Measurements from ENCODE around the gene MTFR1L. TPM values are rescaled to one million over a fixed set of nuclear protein-coding genes. Genes with fewer than 3 reads are reported as not detected.

Gene MTFR1L
- total and polyA plus RNA-seq, 2 donors from 2014 or later: 66.6 to 108 TPM

GRCh38 chr1:25813071-25813733 lies 6.6 kb upstream of the MTFR1L start:
- Histone ChIP-seq H3K27me3 (ENCODE audit: control insufficient read depth, insufficient read depth, low read length) (no peaks in the 10 kb centered on the region), H3K36me3 (ENCODE audit: control insufficient read depth in 2 of 3, insufficient read depth in 3 of 3, low read length in 3 of 3) (peaks cover 0 to 7% (median 3%) of the 10 kb centered on the region in 3 donors), H3K27ac (ENCODE audit: low read depth in 2 of 2, low read length in 2 of 2) (no peak overlapping the region), H3K9ac (ENCODE audit: low read length in 3 of 3) (no peak overlapping the region), H3K4me3 (ENCODE audit: low read length in 3 of 3) (no peak overlapping the region), H3K9me3 (ENCODE audit: control insufficient read depth in 2 of 3, insufficient read depth in 1 of 3, low read length in 3 of 3) (no peaks in the 10 kb centered on the region), H3K4me1 (ENCODE audit: control insufficient read depth in 2 of 3, insufficient read depth in 2 of 3, low read depth in 1 of 3, low read length in 3 of 3) (peaks cover 0 to 12% (median 5%) of the 10 kb centered on the region in 3 donors)
- TF ChIP-seq, protein P1, sequence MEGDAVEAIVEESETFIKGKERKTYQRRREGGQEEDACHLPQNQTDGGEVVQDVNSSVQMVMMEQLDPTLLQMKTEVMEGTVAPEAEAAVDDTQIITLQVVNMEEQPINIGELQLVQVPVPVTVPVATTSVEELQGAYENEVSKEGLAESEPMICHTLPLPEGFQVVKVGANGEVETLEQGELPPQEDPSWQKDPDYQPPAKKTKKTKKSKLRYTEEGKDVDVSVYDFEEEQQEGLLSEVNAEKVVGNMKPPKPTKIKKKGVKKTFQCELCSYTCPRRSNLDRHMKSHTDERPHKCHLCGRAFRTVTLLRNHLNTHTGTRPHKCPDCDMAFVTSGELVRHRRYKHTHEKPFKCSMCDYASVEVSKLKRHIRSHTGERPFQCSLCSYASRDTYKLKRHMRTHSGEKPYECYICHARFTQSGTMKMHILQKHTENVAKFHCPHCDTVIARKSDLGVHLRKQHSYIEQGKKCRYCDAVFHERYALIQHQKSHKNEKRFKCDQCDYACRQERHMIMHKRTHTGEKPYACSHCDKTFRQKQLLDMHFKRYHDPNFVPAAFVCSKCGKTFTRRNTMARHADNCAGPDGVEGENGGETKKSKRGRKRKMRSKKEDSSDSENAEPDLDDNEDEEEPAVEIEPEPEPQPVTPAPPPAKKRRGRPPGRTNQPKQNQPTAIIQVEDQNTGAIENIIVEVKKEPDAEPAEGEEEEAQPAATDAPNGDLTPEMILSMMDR (IDR thresholded peaks at IDR 0.05; ENCODE audit: borderline replicate concordance, extremely low read depth, insufficient read depth): no peak
- DNase-seq (peak in 1 of 5 donors; percentile 22), FAIRE-seq (no peak)
- intact Hi-C loops (cut with DNase I): no loop called here

DNA sequence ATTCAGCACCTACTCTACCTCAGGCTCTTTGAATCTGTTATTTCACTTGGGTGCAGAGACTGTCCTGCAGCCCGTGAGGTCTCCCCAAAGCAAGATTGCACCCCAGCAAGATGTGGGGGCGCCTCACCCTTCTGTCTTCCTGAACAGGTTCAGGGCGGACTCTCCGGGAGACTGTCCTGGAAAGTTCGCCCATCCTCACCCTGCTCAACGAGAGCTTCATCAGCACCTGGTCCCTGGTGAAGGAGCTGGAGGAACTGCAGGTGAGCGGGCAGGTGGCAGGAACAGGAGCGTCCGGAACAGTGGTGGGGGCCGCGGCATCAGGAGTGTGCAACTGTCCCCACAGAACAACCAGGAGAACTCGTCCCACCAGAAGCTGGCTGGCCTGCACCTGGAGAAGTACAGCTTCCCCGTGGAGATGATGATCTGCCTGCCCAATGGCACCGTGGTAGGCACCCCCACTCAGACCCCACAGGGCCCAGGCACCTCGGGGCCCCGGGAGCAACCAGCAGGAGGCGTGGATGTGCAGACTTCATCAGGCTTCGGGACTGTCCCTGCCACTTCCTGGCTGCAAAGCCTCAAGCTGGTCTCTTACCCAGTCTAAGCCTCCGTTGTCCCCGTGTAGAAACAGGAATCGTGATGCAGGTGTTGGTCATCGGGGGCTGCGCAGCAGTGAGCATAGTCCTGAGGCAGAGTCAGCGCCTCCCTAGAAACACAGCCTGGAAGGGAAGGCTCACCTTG lies 5.9 kb upstream of the MTFR1L start:
- TF ChIP-seq, protein P1 (IDR thresholded peaks at IDR 0.05; ENCODE audit: borderline replicate concordance, extremely low read depth, insufficient read depth): no peak
- Histone ChIP-seq H3K9me3 (ENCODE audit: control insufficient read depth in 2 of 3, insufficient read depth in 1 of 3, low read length in 3 of 3) (no peaks in the 10 kb centered on the region), H3K4me3 (ENCODE audit: low read length in 3 of 3) (no peak overlapping the region), H3K36me3 (ENCODE audit: control insufficient read depth in 2 of 3, insufficient read depth in 3 of 3, low read length in 3 of 3) (peaks cover 0 to 7% (median 3%) of the 10 kb centered on the region in 3 donors), H3K9ac (ENCODE audit: low read length in 3 of 3) (no peak overlapping the region), H3K4me1 (ENCODE audit: control insufficient read depth in 2 of 3, insufficient read depth in 2 of 3, low read depth in 1 of 3, low read length in 3 of 3) (peaks cover 4 to 18% (median 10%) of the 10 kb centered on the region in 3 donors), H3K27ac (ENCODE audit: low read depth in 2 of 2, low read length in 2 of 2) (no peak overlapping the region), H3K27me3 (ENCODE audit: control insufficient read depth, insufficient read depth, low read length) (no peaks in the 10 kb centered on the region)
- DNase-seq (peak in 1 of 5 donors; percentile 70), FAIRE-seq (no peak)
- intact Hi-C loops (cut with DNase I): no loop called here

- Histone ChIP-seq H3K27ac (ENCODE audit: low read depth in 2 of 2, low read length in 2 of 2) (no peak overlapping the region), H3K4me1 (ENCODE audit: control insufficient read depth in 2 of 3, insufficient read depth in 2 of 3, low read depth in 1 of 3, low read length in 3 of 3) (peaks cover 4 to 24% (median 10%) of the 10 kb centered on the region in 3 donors), H3K4me3 (ENCODE audit: low read length in 3 of 3) (no peak overlapping the region), H3K9ac (ENCODE audit: low read length in 3 of 3) (no peak overlapping the region), H3K9me3 (ENCODE audit: control insufficient read depth in 2 of 3, insufficient read depth in 1 of 3, low read length in 3 of 3) (no peaks in the 10 kb centered on the region), H3K27me3 (ENCODE audit: control insufficient read depth, insufficient read depth, low read length) (no peaks in the 10 kb centered on the region), H3K36me3 (ENCODE audit: control insufficient read depth in 2 of 3, insufficient read depth in 3 of 3, low read length in 3 of 3) (peaks cover 0 to 7% (median 3%) of the 10 kb centered on the region in 3 donors)
- DNase-seq (peak in 1 of 5 donors; percentile 41), FAIRE-seq (no peak)
- intact Hi-C loops (cut with DNase I): no loop called here
- TF ChIP-seq, protein P1 (IDR thresholded peaks at IDR 0.05; ENCODE audit: borderline replicate concordance, extremely low read depth, insufficient read depth): no peak
Observed at GRCh38 chr1:25814549-25815087, 5.1 kb upstream of the MTFR1L start.

Measured in kidney (tissue), 14 donors.